Stimulated activated CD4-positive, alpha-beta T cell treated with anti-CD3 and anti-CD28 coated beads, Interleukin-15, amount 100 ng/mL, for 24 hours (primary cell): ENCODE data around the gene BCL2L14.
A peak's percentile ranks its signal among the peaks of the same experiment; 100 is the strongest.
"Not testable (repeated sequence)": the region's sequence is repeated elsewhere in the genome, so short reads cannot be mapped to it uniquely, and the experiment has no call there.

Experiments used
- DNase-seq: peaks from one replicate; pipeline ENCODE4 v3.0.0-alpha.2; 2020

The BCL2L14 gene

GRCh38 chr12:12110923-12111555 lies 40.3 kb downstream of the BCL2L14 start:
- peak; percentile 56 for DNase-seq

GRCh38 chr12:12115514-12115913 lies 44.8 kb downstream of the BCL2L14 start:
- no peak for DNase-seq

- DNase-seq = no peak
Observed at GRCh38 chr12:12116677-12117076, 45.9 kb downstream of the BCL2L14 start.

GRCh38 chr12:12121061-12121460 lies 50.3 kb downstream of the BCL2L14 start:
- DNase-seq = no peak

DNA sequence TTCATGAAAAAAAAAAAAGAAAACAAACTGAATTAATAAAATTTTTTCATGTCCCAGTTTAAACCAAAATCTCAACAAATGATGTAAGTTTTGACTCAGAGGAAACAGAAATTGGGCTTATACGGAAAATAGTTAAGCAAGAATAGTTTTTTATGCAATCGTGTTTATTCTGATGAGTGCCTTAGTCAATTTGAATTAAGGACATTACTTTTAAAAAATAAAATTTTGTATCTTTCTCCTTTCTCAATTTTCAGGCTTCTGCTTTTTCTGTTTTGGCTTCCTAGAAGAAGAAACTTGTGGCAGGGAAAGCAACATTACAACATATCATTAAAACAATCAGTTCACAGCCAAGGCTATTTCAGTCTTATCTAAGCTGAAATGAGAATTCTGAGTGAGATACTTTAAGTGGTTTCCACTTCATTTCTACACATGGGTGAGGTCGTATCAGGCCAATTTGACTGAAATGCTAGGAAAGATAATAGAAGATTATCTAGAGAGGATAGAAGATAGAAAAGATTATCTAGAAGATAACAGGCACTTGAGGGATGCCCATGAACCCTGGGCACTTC lies 52.4 kb downstream of the BCL2L14 start:
- no peak for DNase-seq

GRCh38 chr12:12126551-12126950 lies 55.8 kb downstream of the BCL2L14 start:
- no peak for DNase-seq

DNA sequence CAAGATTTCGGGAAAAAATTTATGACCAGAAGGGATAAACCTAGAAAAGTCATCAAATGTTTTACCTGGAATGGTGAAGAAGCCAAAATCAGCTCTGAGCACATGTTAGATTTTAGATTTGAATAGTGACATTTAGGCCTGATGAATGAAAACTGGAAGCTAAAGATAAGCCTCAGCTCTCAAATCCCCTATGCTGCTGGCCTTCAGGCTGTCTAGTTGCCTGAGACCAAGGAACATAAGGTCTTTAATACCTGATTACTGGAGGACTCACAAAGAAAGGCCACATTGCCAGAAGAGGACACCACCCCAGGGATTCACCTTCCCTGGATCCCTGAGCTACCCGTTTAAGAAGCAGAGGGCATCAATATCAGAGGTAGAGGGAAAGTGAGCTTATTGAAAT lies 56.6 kb downstream of the BCL2L14 start:
- no peak for DNase-seq

DNA sequence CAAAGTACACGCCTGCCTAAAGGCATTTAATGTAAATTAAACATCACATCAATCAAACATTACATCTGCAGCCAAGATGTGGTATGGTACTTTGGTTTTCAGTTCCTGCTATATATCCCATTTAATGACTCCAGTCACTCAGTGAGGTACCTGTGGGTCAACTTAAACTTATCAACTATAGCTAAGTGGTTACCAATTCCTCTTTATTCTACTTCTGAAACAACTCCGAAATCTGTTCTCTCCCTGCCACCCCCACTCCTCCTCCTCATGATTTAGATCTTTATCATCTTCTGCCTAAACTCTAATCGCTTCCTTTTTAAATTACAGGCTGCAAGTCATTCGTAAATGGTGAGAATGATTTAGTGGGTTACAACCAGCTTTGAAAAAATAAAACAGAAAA lies 57.9 kb downstream of the BCL2L14 start:
- no peak for DNase-seq

DNA sequence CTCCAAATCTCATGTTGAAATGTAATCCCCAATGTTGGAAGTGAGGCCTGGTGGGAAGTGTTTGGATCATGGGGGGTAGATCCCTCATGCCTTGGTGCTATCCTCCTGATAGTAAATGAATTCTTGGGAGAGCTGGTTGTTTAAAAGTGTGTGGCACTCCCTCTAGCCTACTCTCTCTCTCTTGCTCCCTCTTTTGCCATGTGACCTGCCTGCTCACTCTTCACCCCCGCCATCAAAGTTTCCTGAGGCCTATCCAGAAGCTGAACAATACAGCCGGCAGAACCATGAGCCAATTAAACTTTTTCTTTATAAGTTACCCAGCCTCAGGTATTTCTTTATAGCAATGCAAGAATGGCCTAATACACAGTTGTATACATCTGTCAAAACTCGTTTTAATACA lies 62.5 kb downstream of the BCL2L14 start:
- no peak for DNase-seq

DNA sequence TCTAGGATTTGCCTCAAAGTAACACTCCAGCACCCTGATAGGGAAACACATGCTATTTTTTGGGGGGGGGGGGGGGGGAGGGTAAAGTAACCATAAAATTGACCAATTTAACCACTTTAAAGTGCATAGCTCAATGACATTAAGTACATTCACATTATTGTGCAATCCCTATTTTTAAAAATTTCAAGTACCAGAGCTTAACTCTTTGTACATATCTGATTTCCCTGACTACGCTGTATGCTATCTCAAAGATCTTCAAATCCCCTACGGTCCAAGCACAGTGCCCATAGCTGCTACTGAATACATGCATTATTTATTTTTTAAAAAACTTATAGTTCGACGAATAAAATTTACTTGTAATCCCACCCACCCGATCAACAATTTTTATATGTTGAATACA lies 63.0 kb downstream of the BCL2L14 start:
- no peak for DNase-seq

- no peak for DNase-seq
Observed at GRCh38 chr12:12138203-12139154, 67.7 kb downstream of the BCL2L14 start.

DNA sequence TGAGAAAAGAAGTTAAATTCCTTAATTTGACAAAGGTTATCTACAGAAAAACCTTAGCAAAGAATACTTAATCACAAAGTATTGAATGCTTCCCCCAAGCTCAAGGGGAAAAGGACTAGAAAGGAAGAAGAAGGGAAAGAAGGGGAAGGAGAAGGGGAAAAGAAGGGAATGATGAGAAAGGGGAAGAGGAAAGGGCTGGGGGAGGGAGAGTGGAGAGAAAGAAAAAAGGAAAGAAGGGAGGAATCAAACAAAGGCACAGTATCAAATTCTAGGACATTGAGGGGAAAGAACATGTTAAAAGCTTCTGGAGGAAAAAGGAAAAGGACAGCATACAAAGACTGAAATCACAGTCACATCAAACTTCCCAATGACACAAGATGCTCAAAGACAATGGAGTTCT lies 70.3 kb downstream of the BCL2L14 start:
- no peak for DNase-seq

DNA sequence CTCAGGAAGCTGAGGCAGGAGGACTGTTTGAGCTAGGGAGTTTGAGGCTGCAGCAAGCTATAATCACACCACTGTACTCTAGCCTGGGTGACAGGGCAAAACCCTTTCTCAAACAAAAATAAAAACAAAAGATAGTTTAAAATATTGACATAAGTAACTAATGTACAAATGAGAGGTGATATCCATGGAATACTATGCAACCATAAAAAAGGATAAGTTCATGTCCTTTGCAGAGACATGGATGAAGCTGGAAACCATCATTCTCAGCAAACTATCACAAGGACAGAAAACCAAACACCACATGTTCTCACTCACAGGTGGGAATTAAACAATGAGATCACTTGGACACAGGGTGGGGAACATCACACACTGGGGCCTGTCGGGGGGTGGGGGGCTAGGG lies 73.8 kb downstream of the BCL2L14 start:
- DNase-seq = not testable (repeated sequence)

- DNase-seq = no peak
Observed at GRCh38 chr12:12147111-12147510, 76.4 kb downstream of the BCL2L14 start.
